Vein endothelial cell (primary cell): ENCODE measurements around the gene SYNGR1. TPM values are rescaled to one million over a fixed set of nuclear protein-coding genes. Genes with fewer than 3 reads are reported as not detected.

Experiments
- small RNA-seq: library from RNA; depleted of rRNA; stranded (forward); fragments of <200 nt; gene quantifications from one replicate; pipeline ENCODE3, GENCODE V24; 2012
- total RNA-seq: library from RNA; depleted of rRNA; stranded (reverse); fragments of >200 nt; gene quantifications from 2 replicates; pipeline ENCODE4 v1.2.3, GENCODE V29; 2012

SYNGR1 gene, protein sequence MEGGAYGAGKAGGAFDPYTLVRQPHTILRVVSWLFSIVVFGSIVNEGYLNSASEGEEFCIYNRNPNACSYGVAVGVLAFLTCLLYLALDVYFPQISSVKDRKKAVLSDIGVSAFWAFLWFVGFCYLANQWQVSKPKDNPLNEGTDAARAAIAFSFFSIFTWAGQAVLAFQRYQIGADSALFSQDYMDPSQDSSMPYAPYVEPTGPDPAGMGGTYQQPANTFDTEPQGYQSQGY
- total RNA-seq = 2.3 and 3.6 TPM in 2 replicates

DNA sequence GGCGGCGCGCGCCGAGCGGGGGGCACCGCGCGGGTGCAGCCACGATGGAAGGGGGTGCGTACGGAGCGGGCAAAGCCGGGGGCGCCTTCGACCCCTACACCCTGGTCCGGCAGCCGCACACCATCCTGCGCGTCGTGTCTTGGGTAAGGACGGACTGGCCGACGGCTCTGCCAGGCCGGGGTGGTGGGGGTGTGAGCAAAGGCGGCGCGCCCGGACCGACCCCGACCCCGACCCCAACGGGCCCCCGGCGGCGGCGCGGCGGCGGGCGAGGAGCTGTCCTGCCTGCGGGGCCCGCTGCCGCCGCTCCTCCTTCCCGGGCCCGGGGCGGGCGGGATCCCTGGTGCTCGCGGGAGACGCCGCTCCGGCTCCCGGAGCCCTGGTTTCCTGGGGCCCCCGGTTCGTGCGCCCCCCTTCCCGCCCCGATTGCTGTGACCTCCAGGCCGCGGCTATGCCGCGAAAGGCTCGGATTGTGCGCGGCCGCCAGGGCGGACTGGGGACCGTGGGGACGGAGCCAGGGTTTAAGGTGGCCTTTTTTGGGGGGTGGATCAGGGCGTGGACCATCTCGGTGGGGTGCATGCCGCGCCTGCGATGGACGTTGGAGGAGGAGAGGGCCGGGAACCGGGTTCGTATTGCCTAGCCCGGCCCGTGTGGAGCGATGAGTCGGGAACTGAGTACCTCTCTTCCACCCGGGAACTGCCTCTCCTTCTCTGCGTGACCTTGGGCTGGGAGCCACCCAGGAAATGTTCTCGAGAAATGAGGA, at the start of gene SYNGR1:
Gene SYNGR1 (plus strand): TSS at position 25 of the 760 bp plus-strand sequence. CDS start 20 bp downstream, at position 45.

DNA sequence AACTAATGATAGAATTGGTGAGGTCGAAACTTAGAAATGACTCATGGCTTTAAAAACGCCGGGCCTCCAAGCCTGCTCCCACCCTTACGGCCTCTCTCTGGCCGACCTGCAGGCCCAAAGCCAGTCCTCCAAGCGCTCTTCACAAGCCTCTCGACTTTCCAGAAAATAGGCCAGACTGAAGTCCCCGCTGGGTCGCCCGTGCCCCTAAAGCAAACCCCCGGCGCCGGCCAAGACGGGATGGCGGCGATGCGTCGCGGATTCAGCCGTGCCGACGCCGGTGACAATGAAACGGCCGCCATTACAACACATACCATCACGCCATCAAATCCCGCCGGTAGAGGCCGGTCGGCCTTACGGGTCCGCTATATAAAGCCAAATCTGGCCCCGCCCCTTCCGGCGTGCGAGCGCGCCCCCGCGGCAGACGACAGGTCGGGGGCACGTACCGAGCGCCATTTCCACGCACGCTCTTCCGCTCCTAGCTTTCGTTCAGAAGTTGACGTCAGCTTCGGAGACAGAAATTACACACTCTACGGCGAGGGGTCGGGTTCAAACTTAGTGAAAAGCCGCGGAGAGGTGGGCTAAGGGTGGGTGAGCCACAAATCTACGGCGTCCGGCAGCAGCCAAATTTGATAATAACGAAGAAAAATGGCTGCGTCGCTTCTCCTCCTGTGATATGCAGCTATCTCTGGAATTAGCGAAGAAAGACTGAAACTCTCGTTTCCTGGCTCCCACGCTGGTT, 30.3 kb upstream of the SYNGR1 start, which contains the start of gene RPL3:
Gene RPL3 (minus strand): TSS at position 340 of the 739 bp plus-strand sequence. CDS start 26 bp downstream, at position 314.

Small RNAs within 50 kb of the gene (small RNA-seq; reads per million reads assigned to genes)
- not detected for gene SNORD43
- gene SNORD83A = 30,219 reads per million, percentile 100 among the genes with 10 or more reads in this experiment
- not detected for gene SNORD83B

Other genes starting within 250 kb of the SYNGR1 start
- gene CBX7, start 197.3 kb upstream of the SYNGR1 start, total RNA-seq = 3.4 and 4.2 TPM in 2 replicates
- 121 and 148 TPM in 2 replicates for gene PDGFB, start 105.0 kb upstream of the SYNGR1 start, total RNA-seq
- gene RPL3, start 30.4 kb upstream of the SYNGR1 start, total RNA-seq = 2,343 and 3,208 TPM in 2 replicates
- gene TAB1, start 49.8 kb downstream of the SYNGR1 start, total RNA-seq = 10.9 and 13.7 TPM in 2 replicates
- not detected in 2 replicates for gene MGAT3, start 107.0 kb downstream of the SYNGR1 start, total RNA-seq
- gene MIEF1, start 152.3 kb downstream of the SYNGR1 start, total RNA-seq = 36.3 and 37.2 TPM in 2 replicates
- 221 and 270 TPM in 2 replicates for gene ATF4, start 170.6 kb downstream of the SYNGR1 start, total RNA-seq
- 53.2 TPM in 2 replicates for gene RPS19BP1, start 182.8 kb downstream of the SYNGR1 start, total RNA-seq
- under 0.01 TPM in 1 of 2 replicates, not detected in the other for gene CACNA1I, start 220.8 kb downstream of the SYNGR1 start, total RNA-seq